GM21390 (cell line): ENCODE data around the gene SCAF8.
"Not testable (repeated sequence)": the region's sequence is repeated elsewhere in the genome, so short reads cannot be mapped to it uniquely, and the experiment has no call there.

Experiments used
- ATAC-seq: cut with Tn5 transposase; IDR thresholded peaks from one replicate; pipeline ENCODE4 v1.9.1; 2021; ENCODE audit not compliant: unreplicated experiment

SCAF8 gene

GRCh38 chr6:154733183-154733625, at the start of gene SCAF8:
TSS of gene SCAF8 (plus strand) at chr6:154733416. CDS start at chr6:154733901, 485 bp downstream.
- ATAC-seq = peak; percentile 78

DNA sequence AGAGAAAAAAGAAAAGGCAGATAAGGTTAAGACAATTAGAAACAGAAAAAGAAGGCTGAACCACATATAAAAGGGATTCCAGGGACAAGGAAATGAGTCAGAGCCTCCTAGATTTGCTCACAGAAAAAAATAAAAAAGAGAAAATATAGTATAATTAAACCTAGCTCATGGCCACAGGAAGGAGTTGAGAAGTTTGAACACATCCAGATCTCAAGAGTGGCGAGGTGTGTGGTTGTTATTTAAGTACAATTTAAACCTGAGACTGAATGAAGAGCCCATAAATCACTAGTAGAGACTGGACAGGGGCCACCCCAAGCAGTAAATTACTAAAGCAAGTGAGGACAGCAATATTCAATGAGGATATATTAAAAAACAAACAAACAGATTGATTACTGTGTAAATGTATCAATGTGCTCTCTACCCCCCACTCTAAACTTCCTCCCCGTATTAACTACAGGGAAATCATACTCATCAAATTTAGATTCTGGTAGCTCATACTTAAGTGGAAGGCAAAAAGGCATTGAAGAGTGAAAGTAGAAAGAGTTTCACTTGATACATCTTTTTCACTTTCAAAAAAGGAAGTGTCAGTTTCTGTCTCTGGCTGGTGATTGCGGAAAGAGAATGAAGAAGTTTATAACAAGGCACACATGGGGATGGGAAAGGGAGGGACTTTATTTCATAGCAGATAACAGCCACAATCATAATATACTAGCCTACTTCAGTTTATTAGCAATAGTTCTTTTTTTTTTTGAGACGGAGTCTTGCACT, 49.3 kb upstream of the SCAF8 start:
- ATAC-seq = peak; percentile 89

DNA sequence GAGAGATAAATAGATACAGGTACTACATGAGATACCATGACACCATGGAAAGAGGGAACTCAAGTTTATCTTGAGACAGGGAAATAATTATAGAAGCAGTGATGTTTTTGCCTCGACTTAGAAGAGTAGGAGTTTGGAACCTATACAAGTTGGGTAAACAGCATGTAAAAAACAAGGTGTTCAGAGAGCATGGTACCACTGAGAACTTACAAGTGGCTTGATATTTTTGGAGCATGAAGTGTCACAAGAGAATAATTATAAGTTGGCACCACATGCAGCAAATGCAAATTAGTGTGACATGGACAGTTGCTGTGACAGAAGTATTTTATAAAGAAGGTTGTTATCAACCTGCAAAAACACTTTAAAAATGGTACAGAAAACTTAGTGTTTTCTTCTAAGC, 47.1 kb upstream of the SCAF8 start:
- ATAC-seq = no peak

- ATAC-seq = no peak
Observed at GRCh38 chr6:154689493-154690255, 43.5 kb upstream of the SCAF8 start.

- ATAC-seq = no peak
Observed at GRCh38 chr6:154690857-154691256, 42.4 kb upstream of the SCAF8 start.

GRCh38 chr6:154696661-154697060, 36.6 kb upstream of the SCAF8 start:
- ATAC-seq = no peak

DNA sequence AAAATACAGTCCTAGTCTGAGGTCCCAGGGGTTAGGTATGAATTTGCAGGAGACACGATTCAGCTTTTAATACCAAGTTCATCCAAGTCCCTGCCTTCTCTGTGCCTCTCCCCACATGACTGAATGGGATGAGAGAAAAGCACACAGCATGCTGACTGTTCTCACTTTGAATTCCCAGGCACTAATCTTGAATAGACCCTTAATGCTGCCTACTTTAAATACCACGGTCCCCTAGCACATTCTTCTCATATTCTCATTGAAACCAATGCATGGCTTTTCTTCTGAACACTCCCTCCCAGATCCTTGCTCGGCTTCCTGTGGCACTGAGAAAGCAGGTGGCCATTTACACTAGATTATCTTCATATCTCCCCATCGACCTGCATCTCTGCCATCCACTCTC, 30.1 kb upstream of the SCAF8 start:
- no peak for ATAC-seq

- ATAC-seq = no peak
Observed at GRCh38 chr6:154705471-154706113, 27.6 kb upstream of the SCAF8 start.

- no peak for ATAC-seq
Observed at GRCh38 chr6:154706389-154706788, 26.8 kb upstream of the SCAF8 start.

GRCh38 chr6:154709621-154710020, 23.6 kb upstream of the SCAF8 start:
- ATAC-seq = no peak

GRCh38 chr6:154710689-154711088, 22.5 kb upstream of the SCAF8 start:
- ATAC-seq = no peak

DNA sequence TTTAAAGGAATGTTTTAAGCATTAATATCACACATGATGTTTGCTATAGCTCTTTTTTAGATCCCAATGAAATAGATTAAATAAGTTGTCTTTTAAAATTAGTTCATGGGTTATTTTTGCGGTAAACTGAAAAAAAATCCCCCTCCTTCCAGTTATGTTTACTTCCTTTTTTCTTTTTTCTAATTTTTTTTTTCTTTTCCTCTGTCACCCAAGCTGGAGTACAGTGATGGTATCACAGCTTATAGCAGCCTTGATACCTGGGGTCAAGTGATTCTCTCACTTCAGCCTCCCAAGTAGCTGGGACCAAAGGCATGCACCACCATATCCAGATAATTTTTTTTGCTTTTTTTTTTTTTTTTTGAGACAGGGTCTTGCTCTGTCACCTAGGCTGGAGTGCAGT, 17.8 kb upstream of the SCAF8 start:
- no peak for ATAC-seq

DNA sequence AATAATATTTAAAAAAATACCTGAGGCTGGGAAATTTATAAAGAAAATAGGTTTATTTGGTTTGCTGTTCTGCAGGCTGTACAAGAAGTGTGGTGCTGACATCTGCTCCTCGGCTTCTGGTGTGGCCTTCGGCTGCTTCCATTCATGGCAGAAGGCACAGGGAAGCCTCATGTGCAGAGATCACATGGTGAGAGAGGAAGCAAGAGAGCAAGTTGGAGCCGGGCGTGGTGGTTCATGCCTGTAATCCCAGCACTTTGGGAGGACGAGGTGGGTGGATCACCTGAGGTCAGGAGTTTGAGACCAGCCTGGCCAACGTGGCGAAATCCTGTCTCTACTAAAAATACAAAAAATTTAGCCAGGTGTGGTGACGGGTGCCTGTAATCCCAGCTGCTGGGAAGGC, 16.9 kb upstream of the SCAF8 start:
- not testable (repeated sequence) for ATAC-seq

DNA sequence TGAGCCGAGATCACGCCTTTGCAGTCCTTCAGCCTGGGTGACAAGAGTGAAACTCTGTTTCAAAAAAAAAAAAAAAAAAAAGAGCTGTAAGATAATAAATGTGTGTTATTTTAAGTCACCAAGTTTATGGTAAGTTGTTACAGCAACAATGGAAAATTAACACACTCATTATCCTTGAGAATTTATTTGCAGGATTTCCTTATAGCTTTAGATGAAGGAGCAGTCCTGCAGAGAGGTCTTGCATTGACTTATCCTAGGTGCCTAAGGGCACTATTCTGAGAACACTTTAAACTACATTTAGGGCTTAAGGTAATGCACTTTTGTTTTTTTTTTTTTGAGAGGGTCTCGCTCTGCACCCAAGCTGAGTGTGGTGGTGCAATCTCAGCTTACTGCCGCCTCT, 13.8 kb upstream of the SCAF8 start:
- no peak for ATAC-seq

GRCh38 chr6:154719854-154720253, 13.4 kb upstream of the SCAF8 start:
- ATAC-seq = no peak

GRCh38 chr6:154721460-154721859, 11.8 kb upstream of the SCAF8 start:
- ATAC-seq = no peak

- ATAC-seq = no peak
Observed at GRCh38 chr6:154726887-154727286, 6.3 kb upstream of the SCAF8 start.

DNA sequence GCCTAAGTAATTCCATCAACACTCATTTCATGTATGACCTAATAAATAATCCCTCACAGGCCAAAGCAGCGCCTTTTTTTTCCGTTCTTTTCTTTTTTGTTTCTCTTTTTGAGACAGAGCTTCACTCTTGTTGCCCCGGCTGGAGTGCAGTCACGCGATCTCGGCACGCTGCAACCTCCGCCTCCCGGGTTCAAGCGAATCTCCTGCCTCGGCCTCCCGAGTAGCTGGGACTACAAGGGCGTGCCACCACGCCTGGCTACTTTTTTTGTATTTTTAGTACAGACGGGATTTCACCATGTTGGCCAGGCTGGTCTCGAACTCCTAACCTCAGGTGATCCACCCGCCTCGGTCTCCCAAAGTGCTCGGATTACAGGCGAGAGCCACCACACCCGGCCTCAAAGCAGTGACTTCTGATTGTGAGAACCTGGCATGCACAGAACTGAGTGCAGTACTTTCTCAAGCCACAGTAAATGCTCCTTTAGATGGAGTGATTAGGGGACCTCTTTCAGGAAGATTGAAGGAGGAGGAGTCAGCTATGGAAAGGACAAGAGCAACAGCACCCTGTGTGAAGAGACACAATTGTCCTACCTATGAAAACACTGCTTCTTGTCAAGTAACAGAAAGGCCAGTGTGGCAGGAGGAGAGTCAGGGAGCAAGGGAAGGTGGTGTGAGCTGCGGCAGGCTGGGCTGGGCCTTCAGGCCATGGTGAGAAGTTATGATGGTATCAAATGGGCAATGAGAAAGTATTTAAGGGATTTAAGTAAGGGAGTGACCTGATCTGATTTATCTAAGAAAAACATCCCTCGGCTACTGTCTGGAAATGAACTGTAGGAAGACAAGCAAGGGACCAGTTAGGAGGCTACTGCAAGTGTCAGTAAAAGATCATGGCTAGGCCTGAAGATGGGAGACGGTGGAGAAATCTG, 1.7 kb upstream of the SCAF8 start:
- no peak for ATAC-seq

GRCh38 chr6:154732538-154733182, 556 bp upstream of the SCAF8 start:
- ATAC-seq = no peak
